ENCODE data around the gene CLDN9.

CLDN9 gene

DNA sequence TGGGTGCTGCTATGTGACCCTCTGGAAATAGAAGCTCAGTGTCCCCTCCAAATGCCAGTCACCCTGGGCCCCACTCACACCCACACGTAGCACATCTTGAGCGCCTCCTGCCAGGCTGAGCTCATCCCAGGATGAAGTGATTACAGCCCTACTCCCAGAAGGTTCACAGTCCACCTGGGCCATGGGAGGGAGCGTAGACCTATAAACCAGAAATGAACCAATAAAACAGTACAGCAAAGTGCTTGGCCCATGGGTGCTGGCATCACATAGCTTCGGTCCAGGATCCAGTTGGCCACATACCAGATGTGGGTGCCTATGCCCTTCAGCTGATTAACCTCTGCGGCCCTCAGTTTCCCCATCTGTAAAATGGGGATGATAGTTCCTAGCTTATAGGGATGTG lies 26.2 kb downstream of the CLDN9 start:
- 89% methylated on average over 5 of the region's 5 CpGs for WGBS
- Histone ChIP-seq H2AK5ac (ENCODE audit: low read length, severe bottlenecking) (no peak overlapping the region), H3K79me1 (replicated peaks; ENCODE audit: low read length, poor library complexity, severe bottlenecking) (no peaks in the 10 kb centered on the region), H2BK120ac (ENCODE audit: low read depth, low read length) (no peak overlapping the region), H2BK15ac (ENCODE audit: low read depth, poor library complexity, severe bottlenecking) (no peak overlapping the region), H3K4ac (ENCODE audit: low read depth in 1 of 2, low read length in 2 of 2) (no peak overlapping the region), H4K91ac (ENCODE audit: low read length) (no peak overlapping the region), H3K14ac (ENCODE audit: low read length in 2 of 2) (no peak overlapping the region), H2BK5ac (ENCODE audit: low read depth, low read length, poor library complexity, severe bottlenecking) (no peak overlapping the region), H3K18ac (ENCODE audit: low read depth in 1 of 2, low read length in 2 of 2) (no peak overlapping the region), H4K8ac (ENCODE audit: low read length) (no peak overlapping the region), H2AFZ (ENCODE audit: low read depth, low read length) (no peak overlapping the region), H3K4me1 (ENCODE audit: control insufficient read depth, insufficient read depth, low read depth, low read length) (peaks cover 4% of the 10 kb centered on the region), H2BK12ac (ENCODE audit: low read length in 2 of 2) (no peak overlapping the region), H3K27ac (ENCODE audit: low read length, poor library complexity, severe bottlenecking) (no peak overlapping the region), H3K9me3 (ENCODE audit: control insufficient read depth, low read length) (no peaks in the 10 kb centered on the region), H3K4me2 (ENCODE audit: low read length, poor library complexity, severe bottlenecking) (no peak overlapping the region), H3K36me3 (ENCODE audit: control insufficient read depth in 1 of 2, insufficient read depth in 2 of 2, low read depth in 1 of 2, low read length in 2 of 2) (no peaks in the 10 kb centered on the region), H3K9ac (ENCODE audit: low read length) (no peak overlapping the region), H3K4me3 (ENCODE audit: insufficient read depth in 1 of 2, low read depth in 1 of 2, low read length in 2 of 2) (no peak overlapping the region), H3K23ac (ENCODE audit: low read length in 2 of 2) (no peak overlapping the region), H3K27me3 (ENCODE audit: control insufficient read depth in 1 of 2, insufficient read depth in 1 of 2, low read length in 2 of 2) (peaks cover 65 to 67% of the 10 kb centered on the region in 2 experiments)
- DNase-seq = no peak

DNA sequence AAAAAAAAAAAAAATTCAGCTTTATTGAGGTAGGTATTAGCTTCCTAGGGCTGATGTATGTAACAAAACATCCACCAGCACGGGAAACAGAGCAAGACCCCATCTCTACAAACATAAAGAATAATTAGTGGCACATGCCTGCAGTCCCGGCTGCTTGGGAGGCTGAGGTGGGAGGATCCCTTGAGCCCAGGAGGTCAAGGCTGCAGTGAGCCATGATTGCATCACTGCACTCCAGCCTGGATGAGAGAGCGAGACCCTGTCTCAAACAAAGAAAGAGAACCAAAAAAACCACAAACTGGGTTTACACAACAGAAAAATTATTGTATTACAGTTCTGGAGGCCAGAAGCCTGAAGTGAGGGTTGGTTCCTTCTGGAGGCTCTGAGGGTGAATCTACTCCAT lies 29.7 kb downstream of the CLDN9 start:
- H2AFZ ChIP-seq (ENCODE audit: low read depth, low read length) = no peak overlapping the region
- no peak overlapping the region for H4K91ac ChIP-seq (ENCODE audit: low read length)

DNA sequence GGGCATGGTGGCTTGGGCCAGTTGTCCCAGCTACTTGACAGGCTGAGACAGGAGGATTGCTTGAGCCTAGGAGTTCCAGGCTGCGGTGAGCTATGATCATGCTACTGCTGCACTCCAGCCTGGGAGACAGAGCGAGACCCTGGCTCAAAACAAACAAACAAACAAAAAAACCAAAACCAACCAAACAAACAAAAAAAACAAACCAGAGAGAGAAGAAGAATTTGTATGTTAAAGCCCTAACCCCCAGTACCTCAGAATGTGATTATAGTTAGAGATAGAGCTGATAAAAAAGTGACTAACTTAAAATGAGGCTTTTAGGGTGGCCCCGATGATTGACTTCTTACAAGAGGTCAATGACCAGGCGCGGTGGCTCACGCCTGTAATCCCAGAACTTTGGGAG lies 32.0 kb downstream of the CLDN9 start:
- no peaks in the 10 kb centered on the region for H3K9me3 ChIP-seq (ENCODE audit: control insufficient read depth, low read length)
- H3K4ac ChIP-seq (ENCODE audit: low read depth in 1 of 2, low read length in 2 of 2) = no peak overlapping the region
- peaks cover 16% of the 10 kb centered on the region for H3K4me1 ChIP-seq (ENCODE audit: control insufficient read depth, insufficient read depth, low read depth, low read length)
- H3K18ac ChIP-seq (ENCODE audit: low read depth in 1 of 2, low read length in 2 of 2) = no peak overlapping the region
- no peak overlapping the region for H2AK5ac ChIP-seq (ENCODE audit: low read length, severe bottlenecking)
- no peak for DNase-seq
- no peak overlapping the region for H2BK120ac ChIP-seq (ENCODE audit: low read depth, low read length)
- no peak overlapping the region for H3K23ac ChIP-seq (ENCODE audit: low read length in 2 of 2)
- no peak overlapping the region for H4K8ac ChIP-seq (ENCODE audit: low read length)
- peaks cover 69% of the 10 kb centered on the region in 2 experiments for H3K27me3 ChIP-seq (ENCODE audit: control insufficient read depth in 1 of 2, insufficient read depth in 1 of 2, low read length in 2 of 2)
- H4K91ac ChIP-seq (ENCODE audit: low read length) = no peak overlapping the region
- H3K79me1 ChIP-seq (replicated peaks; ENCODE audit: low read length, poor library complexity, severe bottlenecking) = no peaks in the 10 kb centered on the region
- H2BK12ac ChIP-seq (ENCODE audit: low read length in 2 of 2) = no peak overlapping the region
- WGBS = 89% methylated on average over 4 of the region's 6 CpGs
- H3K4me3 ChIP-seq (ENCODE audit: insufficient read depth in 1 of 2, low read depth in 1 of 2, low read length in 2 of 2) = no peak overlapping the region
- no peaks in the 10 kb centered on the region for H3K36me3 ChIP-seq (ENCODE audit: control insufficient read depth in 1 of 2, insufficient read depth in 2 of 2, low read depth in 1 of 2, low read length in 2 of 2)
- no peak overlapping the region for H2AFZ ChIP-seq (ENCODE audit: low read depth, low read length)
- no peak overlapping the region for H3K14ac ChIP-seq (ENCODE audit: low read length in 2 of 2)
- H2BK15ac ChIP-seq (ENCODE audit: low read depth, poor library complexity, severe bottlenecking) = no peak overlapping the region
- H2BK5ac ChIP-seq (ENCODE audit: low read depth, low read length, poor library complexity, severe bottlenecking) = no peak overlapping the region
- no peak overlapping the region for H3K27ac ChIP-seq (ENCODE audit: low read length, poor library complexity, severe bottlenecking)
- H3K4me2 ChIP-seq (ENCODE audit: low read length, poor library complexity, severe bottlenecking) = no peak overlapping the region
- H3K9ac ChIP-seq (ENCODE audit: low read length) = no peak overlapping the region

More for the DNA sequence above, 29.7 kb downstream of the CLDN9 start:
- no peak overlapping the region for H3K4me3 ChIP-seq (ENCODE audit: insufficient read depth in 1 of 2, low read depth in 1 of 2, low read length in 2 of 2)
- no peak overlapping the region for H3K23ac ChIP-seq (ENCODE audit: low read length in 2 of 2)
- no peaks in the 10 kb centered on the region for H3K9me3 ChIP-seq (ENCODE audit: control insufficient read depth, low read length)
- DNase-seq = no peak
- H3K4me1 ChIP-seq (ENCODE audit: control insufficient read depth, insufficient read depth, low read depth, low read length) = peaks cover 16% of the 10 kb centered on the region
- no peaks in the 10 kb centered on the region for H3K79me1 ChIP-seq (replicated peaks; ENCODE audit: low read length, poor library complexity, severe bottlenecking)
- H3K18ac ChIP-seq (ENCODE audit: low read depth in 1 of 2, low read length in 2 of 2) = no peak overlapping the region
- no peaks in the 10 kb centered on the region for H3K36me3 ChIP-seq (ENCODE audit: control insufficient read depth in 1 of 2, insufficient read depth in 2 of 2, low read depth in 1 of 2, low read length in 2 of 2)
- H2AK5ac ChIP-seq (ENCODE audit: low read length, severe bottlenecking) = no peak overlapping the region
- H2BK5ac ChIP-seq (ENCODE audit: low read depth, low read length, poor library complexity, severe bottlenecking) = no peak overlapping the region
- no peak overlapping the region for H2BK120ac ChIP-seq (ENCODE audit: low read depth, low read length)
- no peak overlapping the region for H3K9ac ChIP-seq (ENCODE audit: low read length)
- WGBS = 83% methylated on average over 1 of the region's 3 CpGs
- H3K4me2 ChIP-seq (ENCODE audit: low read length, poor library complexity, severe bottlenecking) = no peak overlapping the region
- H4K8ac ChIP-seq (ENCODE audit: low read length) = no peak overlapping the region
- H3K27me3 ChIP-seq (ENCODE audit: control insufficient read depth in 1 of 2, insufficient read depth in 1 of 2, low read length in 2 of 2) = peaks cover 62 to 69% of the 10 kb centered on the region in 2 experiments
- no peak overlapping the region for H3K14ac ChIP-seq (ENCODE audit: low read length in 2 of 2)
- no peak overlapping the region for H3K4ac ChIP-seq (ENCODE audit: low read depth in 1 of 2, low read length in 2 of 2)
- H2BK12ac ChIP-seq (ENCODE audit: low read length in 2 of 2) = no peak overlapping the region
- no peak overlapping the region for H2BK15ac ChIP-seq (ENCODE audit: low read depth, poor library complexity, severe bottlenecking)
- no peak overlapping the region for H3K27ac ChIP-seq (ENCODE audit: low read length, poor library complexity, severe bottlenecking)

DNA sequence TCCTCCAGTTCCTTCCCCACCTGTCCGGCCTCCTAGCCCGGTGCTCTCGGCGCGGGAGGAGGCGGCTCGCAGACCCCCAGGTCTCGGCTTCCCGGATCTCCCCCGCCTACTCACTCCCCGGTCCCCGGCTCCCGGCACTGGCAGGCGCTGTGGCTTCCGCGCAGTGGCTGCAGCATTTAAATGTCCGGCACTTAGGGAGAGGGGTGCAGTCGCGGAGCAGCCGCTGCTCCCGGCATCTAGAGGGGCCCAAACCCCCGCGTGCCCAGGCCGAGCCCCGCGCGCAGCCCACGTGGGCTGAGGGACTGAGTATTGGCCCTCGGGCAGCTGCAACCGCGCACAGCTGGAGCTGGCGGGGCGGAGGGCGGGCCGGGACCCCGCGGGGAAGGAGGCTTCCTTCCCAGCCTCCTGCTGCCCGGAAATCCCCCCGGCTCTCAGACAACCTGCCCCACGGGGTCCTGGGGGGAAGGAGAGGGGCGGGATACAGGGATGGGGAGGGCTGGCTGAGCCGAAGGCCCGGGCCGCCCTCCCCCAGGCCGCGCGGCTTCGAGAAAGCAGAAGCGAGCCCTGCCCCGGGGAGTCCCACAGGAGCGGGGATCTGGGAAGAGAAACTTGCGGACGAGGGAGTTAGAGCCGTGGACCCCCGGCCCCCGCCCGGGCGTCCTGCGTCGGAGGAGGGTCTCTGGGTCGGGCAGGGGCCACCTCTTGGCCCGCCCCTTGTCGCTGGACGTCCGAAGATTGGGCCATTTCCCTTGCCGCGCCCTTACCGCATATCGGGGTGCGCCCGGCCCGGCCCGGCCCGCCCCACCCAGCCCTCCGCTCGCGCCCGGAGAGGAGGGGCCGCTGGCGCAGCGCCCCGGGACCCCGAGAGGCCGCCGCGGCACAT lies 33.3 kb downstream of the CLDN9 start, which contains the start of gene MMP25:
Gene MMP25, plus strand, starts transcription at position 804 of the 883 bp plus-strand sequence. CDS start 357 bp downstream, outside the sequence.
- under 1% methylated on average over 57 of the region's 86 CpGs for WGBS
- Histone ChIP-seq H4K91ac (ENCODE audit: low read length) (no peak within 1 kb of the TSS), H3K36me3 (ENCODE audit: control insufficient read depth in 1 of 2, insufficient read depth in 2 of 2, low read depth in 1 of 2, low read length in 2 of 2) (no peaks in the 10 kb centered on the region), H2BK15ac (ENCODE audit: low read depth, poor library complexity, severe bottlenecking) (no peak within 1 kb of the TSS), H4K8ac (ENCODE audit: low read length) (no peak within 1 kb of the TSS), H3K14ac (ENCODE audit: low read length in 2 of 2) (no peak within 1 kb of the TSS), H3K27ac (ENCODE audit: low read length, poor library complexity, severe bottlenecking) (no peak within 1 kb of the TSS), H3K9ac (ENCODE audit: low read length) (no peak within 1 kb of the TSS), H2AFZ (ENCODE audit: low read depth, low read length) (peak within 1 kb of the TSS; percentile 77), H3K4me2 (ENCODE audit: low read length, poor library complexity, severe bottlenecking) (peak within 1 kb of the TSS; percentile 94), H3K18ac (ENCODE audit: low read depth in 1 of 2, low read length in 2 of 2) (no peak within 1 kb of the TSS), H3K9me3 (ENCODE audit: control insufficient read depth, low read length) (no peaks in the 10 kb centered on the region), H3K23ac (ENCODE audit: low read length in 2 of 2) (peak within 1 kb of the TSS in 1 of 2 experiments; percentile 93), H3K4me3 (ENCODE audit: insufficient read depth in 1 of 2, low read depth in 1 of 2, low read length in 2 of 2) (peak within 1 kb of the TSS; percentile 52 to 72), H2BK120ac (ENCODE audit: low read depth, low read length) (no peak within 1 kb of the TSS), H3K4ac (ENCODE audit: low read depth in 1 of 2, low read length in 2 of 2) (no peak within 1 kb of the TSS), H3K27me3 (ENCODE audit: control insufficient read depth in 1 of 2, insufficient read depth in 1 of 2, low read length in 2 of 2) (peaks cover 74 to 78% of the 10 kb centered on the region in 2 experiments), H2AK5ac (ENCODE audit: low read length, severe bottlenecking) (no peak within 1 kb of the TSS), H2BK12ac (ENCODE audit: low read length in 2 of 2) (no peak within 1 kb of the TSS), H2BK5ac (ENCODE audit: low read depth, low read length, poor library complexity, severe bottlenecking) (no peak within 1 kb of the TSS), H3K79me1 (replicated peaks; ENCODE audit: low read length, poor library complexity, severe bottlenecking) (no peaks in the 10 kb centered on the region), H3K4me1 (ENCODE audit: control insufficient read depth, insufficient read depth, low read depth, low read length) (peaks cover 16% of the 10 kb centered on the region)
- DNase-seq = no peak
